ENCODE measurements around the gene BBS9. TPM values are rescaled to one million over a fixed set of nuclear protein-coding genes. Genes with fewer than 3 reads are reported as not detected.

BBS9 gene
- total RNA-seq, 1 experiment from 2014 or later = 5.7 TPM

GRCh38 chr7:33644489-33644888 lies 515.1 kb downstream of the BBS9 start:
- no peak overlapping the region for H3K4me3 ChIP-seq (ENCODE audit: low read length)
- H3K27ac ChIP-seq (ENCODE audit: low read length) = no peak overlapping the region
- POLR2A ChIA-PET (ENCODE audit: unreplicated experiment) = no interaction called here
- TF ChIP-seq EZH2phosphoT487 (IDR thresholded peaks at IDR 0.05; ENCODE audit: borderline replicate concordance, low read length) (no peak), CTCF (conservative IDR thresholded peaks at IDR 0.05; ENCODE audit: low read depth, low read length) (no peak), EZH2 (IDR thresholded peaks at IDR 0.05; ENCODE audit: low read length, unreplicated experiment) (no peak)
- H3K36me3 ChIP-seq (ENCODE audit: low read depth, low read length) = no peaks in the 10 kb centered on the region
- no peak overlapping the region for H3K4me2 ChIP-seq (ENCODE audit: low read length)
- H3F3A ChIP-seq (ENCODE audit: low read length, unreplicated experiment) = no peaks in the 10 kb centered on the region
- BruUV-seq (replicated peaks) = no TSS peak
- intact Hi-C loops (cut with micrococcal nuclease) = no loop called here
- no peaks in the 10 kb centered on the region for H3K9me2 ChIP-seq (replicated peaks; ENCODE audit: low read length)
- CTCF ChIA-PET = no interaction called here
- H3K4me1 ChIP-seq (ENCODE audit: insufficient read depth, low read length) = 0 out of 2 replicates have a peak, but pooled peaks cover 3% of the 10 kb centered on the region
- H3K9ac ChIP-seq (ENCODE audit: low read length) = no peak overlapping the region
- H3K79me2 ChIP-seq (ENCODE audit: low read length) = no peaks in the 10 kb centered on the region
- no peak overlapping the region for H2AFZ ChIP-seq (ENCODE audit: low read length)
- DNase-seq = no peak
- H3K27me3 ChIP-seq (ENCODE audit: low read length) = no peaks in the 10 kb centered on the region
- no peak for ATAC-seq
- H3K9me3 ChIP-seq (ENCODE audit: low read length) = no peaks in the 10 kb centered on the region
- H4K20me1 ChIP-seq (ENCODE audit: low read length) = no peaks in the 10 kb centered on the region

GRCh38 chr7:33645104-33645503 lies 515.7 kb downstream of the BBS9 start:
- no peaks in the 10 kb centered on the region for H3K9me3 ChIP-seq (ENCODE audit: low read length)
- BruUV-seq (replicated peaks) = no TSS peak
- POLR2A ChIA-PET (ENCODE audit: unreplicated experiment) = no interaction called here
- no peak overlapping the region for H3K9ac ChIP-seq (ENCODE audit: low read length)
- no peaks in the 10 kb centered on the region for H3K79me2 ChIP-seq (ENCODE audit: low read length)
- 0 out of 2 replicates have a peak, but pooled peaks cover 3% of the 10 kb centered on the region for H3K4me1 ChIP-seq (ENCODE audit: insufficient read depth, low read length)
- ATAC-seq (no peak), DNase-seq (no peak)
- no peak overlapping the region for H3K4me2 ChIP-seq (ENCODE audit: low read length)
- H4K20me1 ChIP-seq (ENCODE audit: low read length) = no peaks in the 10 kb centered on the region
- H3F3A ChIP-seq (ENCODE audit: low read length, unreplicated experiment) = no peaks in the 10 kb centered on the region
- H3K27me3 ChIP-seq (ENCODE audit: low read length) = no peaks in the 10 kb centered on the region
- no peak overlapping the region for H2AFZ ChIP-seq (ENCODE audit: low read length)
- CTCF ChIA-PET = no interaction called here
- no peak overlapping the region for H3K4me3 ChIP-seq (ENCODE audit: low read length)
- no peaks in the 10 kb centered on the region for H3K36me3 ChIP-seq (ENCODE audit: low read depth, low read length)
- intact Hi-C loops (cut with micrococcal nuclease) = no loop called here
- no peak for TF ChIP-seq EZH2phosphoT487 (IDR thresholded peaks at IDR 0.05; ENCODE audit: borderline replicate concordance, low read length)
- no peak for TF ChIP-seq EZH2 (IDR thresholded peaks at IDR 0.05; ENCODE audit: low read length, unreplicated experiment)
- no peak for TF ChIP-seq CTCF (conservative IDR thresholded peaks at IDR 0.05; ENCODE audit: low read depth, low read length)
- no peak overlapping the region for H3K27ac ChIP-seq (ENCODE audit: low read length)
- no peaks in the 10 kb centered on the region for H3K9me2 ChIP-seq (replicated peaks; ENCODE audit: low read length)

GRCh38 chr7:33646166-33646565 lies 516.8 kb downstream of the BBS9 start:
- Histone ChIP-seq H3K9ac (ENCODE audit: low read length) (no peak overlapping the region), H3K4me3 (ENCODE audit: low read length) (no peak overlapping the region), H4K20me1 (ENCODE audit: low read length) (no peaks in the 10 kb centered on the region), H3K9me2 (replicated peaks; ENCODE audit: low read length) (no peaks in the 10 kb centered on the region), H3K79me2 (ENCODE audit: low read length) (no peaks in the 10 kb centered on the region), H3F3A (ENCODE audit: low read length, unreplicated experiment) (no peaks in the 10 kb centered on the region), H3K27me3 (ENCODE audit: low read length) (no peaks in the 10 kb centered on the region), H3K36me3 (ENCODE audit: low read depth, low read length) (no peaks in the 10 kb centered on the region), H3K4me2 (ENCODE audit: low read length) (no peak overlapping the region), H2AFZ (ENCODE audit: low read length) (no peak overlapping the region), H3K9me3 (ENCODE audit: low read length) (no peaks in the 10 kb centered on the region), H3K27ac (ENCODE audit: low read length) (no peak overlapping the region), H3K4me1 (ENCODE audit: insufficient read depth, low read length) (0 out of 2 replicates have a peak, but pooled peaks cover 3% of the 10 kb centered on the region)
- ATAC-seq (no peak), DNase-seq (no peak)
- ChIA-PET POLR2A (ENCODE audit: unreplicated experiment) (no interaction called here), CTCF (no interaction called here)
- intact Hi-C loops (cut with micrococcal nuclease) = no loop called here
- TF ChIP-seq EZH2phosphoT487 (IDR thresholded peaks at IDR 0.05; ENCODE audit: borderline replicate concordance, low read length) = no peak
- TF ChIP-seq EZH2 (IDR thresholded peaks at IDR 0.05; ENCODE audit: low read length, unreplicated experiment) = no peak
- no peak for TF ChIP-seq CTCF (conservative IDR thresholded peaks at IDR 0.05; ENCODE audit: low read depth, low read length)
- BruUV-seq (replicated peaks) = no TSS peak
